Measurements from ENCODE around the gene SMIM38. TPM values are rescaled to one million over a fixed set of nuclear protein-coding genes. Genes with fewer than 3 reads are reported as not detected.

SMIM38 gene
- 0.09 to 0.16 TPM in 2 of 5 replicates, not detected in the others for total RNA-seq (2022; extraction: Qiagen RNA extraction; ENCODE audit: low read depth)

DNA sequence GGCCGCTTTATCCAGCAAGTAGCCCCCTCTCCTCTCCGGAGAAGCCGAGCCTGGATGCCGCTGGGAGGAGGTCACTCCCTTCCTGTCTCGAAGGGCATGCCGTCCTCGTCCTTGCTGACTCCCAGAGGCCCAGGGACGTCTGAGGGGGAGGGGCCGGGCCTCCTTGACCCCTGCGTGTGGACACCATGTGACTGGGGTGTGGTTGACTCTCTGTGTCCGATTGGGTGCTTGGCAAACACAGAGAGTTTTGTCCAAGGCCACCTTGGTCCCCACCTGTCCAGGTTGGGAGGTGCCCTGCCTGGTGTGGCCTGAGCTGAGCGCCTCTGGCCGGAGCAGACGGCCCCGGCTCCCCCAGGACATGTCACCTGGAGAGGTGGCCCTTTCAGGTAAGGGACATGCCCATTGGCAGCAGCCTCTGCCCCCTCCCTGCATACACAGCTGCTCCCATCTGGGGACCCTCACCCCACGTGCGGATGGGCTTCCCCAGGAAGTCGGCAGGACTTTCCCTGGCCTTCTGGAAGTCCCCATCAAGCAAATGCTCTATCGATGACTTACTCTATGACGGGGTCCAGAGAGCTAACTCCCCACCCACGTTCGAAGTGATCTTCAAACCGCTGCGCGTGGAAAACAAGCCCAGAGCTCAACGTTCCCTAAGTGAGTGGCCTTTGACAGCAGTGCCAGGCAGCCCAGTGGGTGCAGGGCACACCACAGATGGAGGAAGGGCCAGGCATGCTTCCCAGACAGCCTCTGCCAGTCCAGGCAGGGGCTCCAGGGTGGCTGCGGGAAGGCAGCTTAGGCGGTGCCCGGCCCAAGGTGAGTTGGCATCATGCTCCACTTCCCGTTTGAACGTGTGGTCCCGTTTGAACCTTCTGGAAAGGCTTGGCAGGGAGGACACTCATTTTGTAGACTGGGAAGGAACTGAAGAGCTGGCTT lies at the start of gene SMIM38:
TSS of gene SMIM38 (plus strand) at position 634 of the 933 bp plus-strand sequence. CDS start 1,912 bp downstream, outside the sequence.

Other genes with a start within 250 kb of the SMIM38 start
- not detected in 5 replicates for gene MRGPRD, start 174.9 kb upstream of the SMIM38 start, total RNA-seq (2022; extraction: Qiagen RNA extraction; ENCODE audit: low read depth)
- gene MRGPRF, start 142.7 kb upstream of the SMIM38 start, total RNA-seq (2022; extraction: Qiagen RNA extraction; ENCODE audit: low read depth) = 0.06 to 0.09 TPM in 2 of 5 replicates, not detected in the others
- gene TPCN2, start 107.0 kb upstream of the SMIM38 start, total RNA-seq (2022; extraction: Qiagen RNA extraction; ENCODE audit: low read depth) = 8.1 to 15.0 TPM (median 12.8 TPM) in 5 replicates
- gene MYEOV, start 138.2 kb downstream of the SMIM38 start, total RNA-seq (2022; extraction: Qiagen RNA extraction; ENCODE audit: low read depth) = 97.8 to 134 TPM (median 127 TPM) in 5 replicates

All from A549 treated with ZK216348 at 1 μM for 4 hours (cell line).